NOMO-1 (cell line): Measurements from ENCODE around the gene NRCAM.

ENCODE experiments used
- DNase-seq, 2 experiments: peaks; one replicate each; lab custom pipeline; 2025; ENCODE audit not compliant: unreplicated experiment in 2 of 2; lab: John Stamatoyannopoulos, UW

NRCAM gene

DNA sequence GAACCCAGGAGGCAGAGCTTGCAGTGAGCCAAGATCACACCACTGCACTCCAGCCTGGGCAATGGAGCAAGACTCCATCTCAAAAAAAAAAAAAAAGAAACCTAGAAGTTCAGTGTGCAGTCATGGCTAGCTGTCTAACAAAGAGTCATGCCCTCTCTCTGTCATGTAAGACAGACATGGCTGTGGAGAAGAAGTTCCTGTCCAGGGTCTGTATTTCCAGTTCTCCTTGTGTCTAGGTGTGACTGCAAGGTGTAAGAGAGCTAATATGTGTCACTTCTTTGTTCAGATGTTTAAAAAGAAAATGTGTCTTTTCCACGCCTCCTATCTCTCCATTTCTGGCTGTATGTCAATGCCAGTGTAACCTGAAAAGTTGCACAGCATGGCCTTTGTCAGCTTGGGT, 139.5 kb downstream of the NRCAM start:
- DNase-seq = no peak

DNA sequence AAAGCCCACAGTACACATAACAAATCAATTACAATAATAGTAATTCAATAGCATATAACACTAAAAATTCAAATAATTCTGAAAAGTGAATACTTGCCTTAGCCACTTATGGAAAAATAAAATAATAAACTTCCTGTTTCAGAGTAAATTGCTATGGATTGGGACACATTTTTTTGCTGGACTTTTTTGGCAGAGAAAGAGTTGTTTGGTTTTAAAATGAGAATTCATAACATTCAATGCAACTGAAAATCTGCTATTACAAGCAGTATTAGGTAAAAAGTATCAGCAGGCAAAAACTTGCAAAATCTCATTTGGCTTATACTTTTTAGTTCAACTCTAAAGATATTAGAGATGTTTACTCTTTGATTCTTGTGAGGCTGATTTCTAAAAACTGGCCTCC, 141.7 kb downstream of the NRCAM start:
- DNase-seq = no peak

DNA sequence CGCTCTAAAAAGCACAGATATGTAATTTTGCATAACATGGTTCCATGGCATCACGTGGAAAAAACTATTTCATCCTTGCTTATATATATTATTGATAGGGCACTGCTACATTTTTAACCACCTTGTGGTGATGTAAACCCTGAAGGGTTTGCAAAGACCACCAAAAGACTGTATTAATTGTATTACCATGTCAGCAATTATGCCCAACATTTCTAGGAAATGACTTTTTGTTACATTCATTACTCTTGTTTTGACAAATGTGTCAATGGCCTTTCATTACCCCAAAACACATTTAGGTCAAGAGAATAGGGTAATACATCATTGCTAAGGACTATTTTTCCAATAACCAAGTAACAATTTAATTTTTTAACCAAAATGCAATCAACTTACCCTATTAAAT, 142.2 kb downstream of the NRCAM start:
- DNase-seq = no peak

DNA sequence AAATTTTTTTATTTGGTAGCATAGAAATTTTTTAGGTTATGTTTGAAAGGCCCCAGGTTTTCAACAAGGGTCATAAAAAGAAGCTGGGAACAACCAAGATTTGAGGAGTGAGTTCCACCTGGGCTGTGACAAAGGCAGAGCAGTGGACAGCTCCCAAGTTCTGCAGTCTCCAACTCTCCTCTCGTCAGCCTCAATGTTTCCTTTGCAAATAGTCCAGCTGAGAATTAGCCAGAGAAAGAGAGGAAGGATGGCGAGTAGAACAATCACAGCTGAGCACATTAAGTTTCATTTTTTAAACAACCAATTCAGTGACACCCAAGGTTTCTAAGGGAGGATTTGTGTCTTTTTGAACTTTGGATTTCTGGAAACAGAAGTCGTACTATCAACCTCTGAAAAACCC, 143.2 kb downstream of the NRCAM start:
- DNase-seq = no peak

DNA sequence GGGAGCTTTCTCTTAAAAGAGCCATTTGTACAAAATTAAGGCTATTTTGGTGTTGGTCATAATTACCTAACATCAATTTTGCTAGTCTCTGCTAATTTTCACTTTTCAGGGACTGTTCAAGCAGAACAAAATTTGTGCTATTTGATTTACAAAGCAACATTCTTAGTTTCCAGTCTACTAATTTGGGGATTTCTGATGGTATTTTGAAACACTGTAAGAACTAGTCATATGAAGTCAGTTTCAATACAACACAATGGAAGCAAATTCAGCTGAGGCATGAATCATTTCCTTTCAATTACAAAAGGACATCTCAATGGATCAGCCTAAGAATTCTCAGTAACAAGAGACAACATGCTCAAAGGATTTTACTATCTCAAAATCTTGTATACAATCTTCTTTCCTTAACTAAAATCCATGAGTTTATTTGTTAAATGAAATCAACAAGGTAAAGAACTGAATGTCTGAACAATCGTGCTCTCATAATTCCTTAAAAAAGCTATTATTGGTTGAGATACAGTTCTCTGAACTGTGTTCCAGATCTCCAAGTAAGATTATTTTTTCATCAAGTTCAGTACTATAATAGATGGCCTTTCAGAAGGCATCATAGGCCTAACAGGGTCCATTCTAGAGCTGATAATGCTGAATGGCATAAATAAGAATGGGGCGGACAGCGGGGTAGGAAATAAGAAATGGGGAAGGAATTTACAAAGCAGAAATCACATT, 144.6 kb downstream of the NRCAM start:
- DNase-seq = no peak

DNA sequence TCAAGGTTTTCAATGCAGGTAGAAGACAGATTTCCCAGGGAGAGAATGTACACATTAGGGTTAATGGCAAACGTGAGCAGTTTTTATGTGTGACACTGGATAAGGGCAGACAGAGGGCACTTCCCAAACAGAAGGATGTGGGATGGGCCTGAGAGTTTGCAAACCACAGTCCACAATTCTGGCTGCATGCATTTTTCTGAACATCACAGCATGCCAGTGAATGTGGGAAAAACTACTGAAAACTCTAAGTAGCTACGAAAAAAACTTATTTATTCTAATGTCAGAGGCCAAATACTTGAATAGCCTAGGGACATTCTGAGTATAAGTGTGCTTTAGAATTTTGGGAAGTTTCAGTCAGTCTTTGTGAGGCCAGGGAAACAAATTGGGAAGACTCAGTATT, 145.9 kb downstream of the NRCAM start:
- no peak for DNase-seq

DNA sequence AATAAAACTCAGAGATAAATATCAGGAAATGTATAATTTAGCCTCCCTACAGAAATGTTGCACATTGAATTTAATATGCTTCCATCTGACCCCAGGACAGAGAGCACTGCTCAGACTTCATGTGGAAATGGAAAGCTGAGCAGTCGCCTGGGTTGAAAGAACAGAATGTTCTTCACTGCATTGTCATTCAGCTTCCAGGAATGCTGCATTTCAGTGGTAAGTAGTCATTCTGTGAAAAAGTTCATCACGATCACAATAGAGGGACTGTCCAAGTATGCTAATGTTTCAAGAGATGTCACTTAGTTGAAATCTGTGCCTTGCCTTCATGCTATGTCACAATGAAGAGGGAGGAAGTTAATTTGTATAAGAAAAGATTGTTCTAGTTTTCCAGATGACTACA, 147.3 kb downstream of the NRCAM start:
- no peak for DNase-seq

DNA sequence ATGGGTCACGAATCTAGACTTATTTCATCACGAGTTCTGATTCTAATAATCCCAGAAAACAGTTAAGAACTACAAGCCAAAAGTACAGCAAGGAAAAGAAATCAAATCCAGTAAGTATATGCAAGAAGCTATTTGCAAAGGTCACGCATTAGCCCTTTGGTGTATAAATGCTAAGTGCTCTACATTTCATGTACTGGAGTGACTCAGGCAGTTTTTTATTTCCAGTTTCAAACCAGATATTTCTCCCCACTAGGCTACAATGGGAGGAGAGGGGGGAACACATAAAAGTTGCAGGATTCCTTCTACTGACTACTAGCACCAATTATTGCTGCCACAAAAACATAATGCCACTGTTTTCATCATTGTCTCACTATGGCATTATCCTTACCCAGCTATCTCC, 148.0 kb downstream of the NRCAM start:
- DNase-seq = no peak

DNA sequence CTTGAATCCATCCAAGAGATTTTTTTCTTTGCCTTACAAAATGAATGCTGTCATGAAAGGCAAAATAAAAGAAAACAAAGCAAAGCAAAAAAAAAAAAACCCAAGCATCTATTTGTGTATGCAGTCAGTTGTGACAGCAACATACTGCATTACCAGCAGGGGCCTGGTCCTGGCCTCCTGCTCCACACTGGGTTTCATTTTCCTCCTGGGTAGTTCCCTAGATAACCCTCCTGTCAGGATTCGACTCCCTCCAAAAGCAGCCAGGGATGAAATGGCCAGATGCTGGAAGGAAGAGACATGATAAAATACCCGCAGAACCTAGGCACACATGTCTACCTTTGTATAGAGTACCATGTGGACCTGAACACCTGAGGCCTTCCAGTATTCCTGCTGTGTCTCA, 148.6 kb downstream of the NRCAM start:
- DNase-seq = no peak

DNA sequence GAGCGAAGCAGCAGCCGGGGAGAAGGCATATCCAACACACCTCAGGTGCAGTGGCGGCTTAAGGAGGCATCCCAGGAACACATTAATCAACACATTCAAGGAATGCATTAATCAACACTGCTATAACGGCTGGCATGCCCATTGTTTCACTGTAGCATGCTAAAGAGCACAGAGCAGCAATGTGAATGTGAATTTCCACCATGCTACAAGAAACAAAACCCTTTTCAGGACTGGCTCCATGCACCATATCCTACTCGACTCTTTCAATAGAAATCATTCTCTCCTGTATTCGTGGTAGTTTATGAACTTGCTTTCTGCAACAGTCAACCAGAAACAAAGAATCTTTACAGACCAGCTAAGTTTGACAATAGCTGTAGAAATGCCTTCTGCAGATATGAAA, 149.0 kb downstream of the NRCAM start:
- no peak for DNase-seq

DNA sequence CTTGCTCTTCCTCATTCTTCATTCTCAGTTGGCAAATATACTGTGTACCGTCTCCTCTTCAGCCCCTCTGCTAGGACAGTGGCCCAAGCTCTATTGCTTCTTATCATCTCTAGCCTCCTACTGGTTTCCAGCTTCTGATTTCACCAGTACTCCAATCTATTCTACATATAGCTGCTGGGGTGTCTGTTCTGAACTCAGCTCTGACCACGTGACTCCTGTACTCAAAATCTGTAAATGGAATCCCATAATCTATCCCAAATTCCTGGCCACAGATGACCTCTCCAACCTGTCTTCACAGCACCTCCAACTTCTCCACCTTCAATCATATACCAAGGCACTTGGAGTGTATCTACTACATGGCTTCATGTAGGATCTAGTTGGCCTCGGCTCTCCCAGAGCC, 152.9 kb downstream of the NRCAM start:
- DNase-seq = no peak

DNA sequence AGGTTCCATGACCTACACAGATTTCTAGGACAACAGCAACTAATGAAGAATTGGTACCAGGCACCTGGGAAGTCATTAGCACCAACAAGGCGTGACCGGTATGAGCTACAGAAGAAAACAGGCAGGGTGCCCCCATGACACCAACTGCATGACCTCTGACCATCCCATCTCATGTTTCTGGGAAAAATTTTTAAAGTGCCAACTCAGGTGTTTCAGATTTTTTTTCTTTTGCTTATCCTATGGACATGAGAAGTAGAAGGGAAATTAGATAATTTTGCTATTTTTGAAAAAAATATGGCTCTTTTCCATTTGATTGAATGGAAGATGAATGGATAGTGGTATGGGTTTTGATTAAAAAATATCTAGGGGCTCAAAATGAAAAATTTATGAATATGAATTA, 154.8 kb downstream of the NRCAM start:
- DNase-seq = no peak

DNA sequence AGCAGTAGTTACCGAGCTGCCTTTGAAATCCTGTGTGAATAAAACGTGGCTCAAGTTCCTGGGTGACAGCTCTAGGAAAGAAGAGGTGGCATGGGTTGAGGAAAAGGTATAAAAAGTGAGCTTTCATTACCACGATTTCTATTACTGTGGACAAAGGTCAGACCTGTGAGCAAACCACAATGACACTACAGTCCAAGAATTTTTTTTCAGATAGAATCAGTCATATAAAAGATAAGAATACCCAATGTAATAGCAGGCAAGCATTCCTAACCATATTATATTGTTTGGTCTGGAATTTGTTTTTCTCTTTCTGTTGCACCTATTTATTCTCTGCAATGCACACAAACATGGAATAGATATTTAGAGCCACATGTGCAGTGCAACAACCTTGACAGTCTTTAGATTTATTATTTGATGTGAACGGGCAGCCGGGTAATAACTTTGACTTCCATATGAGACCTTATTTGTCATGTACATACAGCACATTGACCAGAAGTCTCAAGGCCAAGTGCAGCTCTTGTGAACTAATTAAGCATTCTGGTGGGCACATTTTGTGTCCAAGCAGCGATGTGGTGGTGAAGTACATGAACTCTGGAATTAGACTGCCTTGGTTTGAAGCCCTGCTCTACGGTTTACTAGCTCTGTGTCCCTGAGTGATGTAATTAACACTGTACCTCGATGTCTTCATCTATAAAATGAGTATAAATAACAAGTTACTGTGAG, 156.8 kb downstream of the NRCAM start:
- DNase-seq = no peak

DNA sequence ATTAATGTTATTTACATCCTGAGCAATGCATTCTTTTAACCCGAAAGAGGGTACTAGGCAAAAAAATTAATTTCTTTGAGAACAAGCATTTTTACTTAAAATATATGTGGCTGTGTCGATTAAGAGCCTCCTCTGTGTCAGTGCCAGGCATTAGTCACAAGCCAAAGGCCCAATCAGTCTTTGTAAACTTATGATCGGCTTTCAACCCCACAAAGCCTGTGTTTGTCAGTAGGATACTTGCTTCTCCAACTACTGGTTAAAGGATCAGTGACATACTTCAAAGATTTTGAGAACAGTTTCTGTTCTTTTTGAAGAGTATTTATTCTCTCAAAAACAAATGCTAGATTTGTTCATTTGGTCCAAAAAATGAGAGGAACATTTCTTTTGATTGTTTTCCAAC, 159.3 kb downstream of the NRCAM start:
- DNase-seq = no peak

DNA sequence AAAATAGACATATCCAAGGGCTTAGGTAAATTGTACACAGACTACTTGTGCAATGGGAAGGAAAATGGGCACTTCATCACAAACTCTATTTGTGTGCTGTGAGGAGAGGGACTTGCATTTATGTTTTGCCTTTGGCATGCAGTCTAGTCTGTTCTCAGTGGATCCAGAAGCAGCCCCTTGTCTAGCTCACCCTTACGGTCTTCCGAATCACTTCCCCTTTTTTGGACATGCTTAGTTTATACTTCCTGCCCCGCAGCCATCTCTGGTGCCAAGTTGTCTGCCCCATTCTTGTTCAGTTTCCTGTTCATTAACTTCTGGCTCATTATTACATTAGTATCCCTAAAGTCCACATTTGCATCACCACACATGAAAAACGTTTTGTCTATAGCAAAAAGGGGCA, 161.6 kb downstream of the NRCAM start:
- peak; percentile 57 to 69 for DNase-seq

DNA sequence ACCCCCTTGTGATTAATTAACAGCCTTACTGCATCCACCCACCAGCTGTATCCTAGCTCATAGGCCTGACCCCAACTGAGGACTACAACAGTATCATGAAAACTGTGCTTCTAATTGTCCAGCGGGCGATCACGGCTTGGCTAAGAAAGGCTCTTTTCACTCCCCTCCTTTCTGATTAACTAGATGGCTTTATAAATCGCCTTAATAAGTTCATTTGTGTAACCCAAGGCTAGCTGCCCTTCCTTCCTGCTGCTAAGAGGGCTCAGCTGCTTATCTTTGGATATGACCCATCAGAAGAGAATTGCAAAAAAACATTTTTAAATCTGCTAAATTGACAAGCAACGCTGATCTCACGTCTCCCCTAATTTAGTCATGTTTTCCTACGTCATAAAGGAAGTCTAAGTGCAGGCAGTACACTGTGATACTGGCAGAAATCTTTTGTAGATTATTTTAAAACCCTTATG, 163.1 kb downstream of the NRCAM start:
- no peak for DNase-seq

DNA sequence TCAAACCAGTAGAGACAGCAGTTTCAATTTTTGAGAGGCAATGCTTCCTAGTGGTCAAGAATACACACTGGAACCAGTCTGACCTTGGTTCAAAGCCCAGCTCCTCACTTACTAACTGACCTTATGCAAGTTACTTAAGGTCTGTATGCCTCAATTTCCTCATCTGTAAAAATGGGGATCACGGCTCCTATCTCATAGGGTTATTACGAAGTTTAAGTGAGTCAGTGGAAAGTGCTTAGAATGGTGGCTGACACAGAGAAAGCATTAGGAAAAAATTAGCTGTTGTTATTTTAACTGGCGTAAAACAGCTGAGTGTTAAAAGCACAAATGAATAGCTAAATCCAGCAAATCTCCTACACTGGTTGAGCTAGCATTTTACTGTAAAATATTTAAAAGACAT, 163.7 kb downstream of the NRCAM start:
- DNase-seq = no peak

DNA sequence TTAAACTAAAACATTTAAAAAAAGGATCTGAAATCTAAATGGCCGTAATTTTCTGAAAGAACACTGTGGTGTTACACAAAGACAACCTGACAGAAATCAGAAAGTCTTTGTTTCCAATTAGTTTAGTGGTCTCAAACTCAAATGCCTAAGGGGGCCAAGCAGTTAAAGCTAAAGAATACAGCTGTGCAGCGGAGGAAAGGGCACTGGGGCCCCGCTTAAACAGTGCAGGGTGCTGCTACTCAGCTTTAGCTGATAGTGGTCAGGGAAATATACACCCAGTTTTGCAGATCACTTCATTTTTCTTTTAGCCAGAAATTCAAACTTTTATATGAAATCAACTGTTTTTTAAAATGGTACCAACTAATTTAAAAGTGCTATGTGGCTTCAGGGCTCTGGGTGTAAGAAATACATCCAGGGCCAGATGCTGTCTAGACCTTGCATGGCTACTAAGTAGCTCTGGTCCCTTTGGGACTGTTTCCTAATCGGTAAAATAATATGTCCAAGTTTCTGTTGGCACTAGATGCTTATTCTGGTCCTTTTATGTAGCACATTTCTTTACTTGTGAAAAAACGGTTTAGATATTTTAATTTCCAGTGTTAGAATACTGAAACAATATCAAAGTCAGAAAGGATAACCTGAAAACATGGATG, 164.3 kb downstream of the NRCAM start:
- no peak for DNase-seq

DNA sequence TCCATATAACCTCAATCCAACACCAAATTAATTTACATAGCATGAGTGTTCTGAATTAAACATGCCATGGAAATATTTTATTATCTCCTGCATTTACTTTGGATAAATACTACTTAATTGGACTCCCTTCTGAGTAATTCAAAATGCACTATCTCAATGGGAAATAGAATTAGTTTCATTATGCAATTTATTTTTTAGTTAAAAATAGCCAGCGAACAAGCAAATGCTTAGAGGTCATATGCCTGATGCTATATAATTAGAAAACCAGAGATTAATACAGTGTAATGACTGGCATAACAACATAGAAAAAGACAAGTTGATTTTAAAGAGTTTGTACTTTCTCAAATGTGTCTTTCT, 165.1 kb downstream of the NRCAM start:
- DNase-seq = no peak

DNA sequence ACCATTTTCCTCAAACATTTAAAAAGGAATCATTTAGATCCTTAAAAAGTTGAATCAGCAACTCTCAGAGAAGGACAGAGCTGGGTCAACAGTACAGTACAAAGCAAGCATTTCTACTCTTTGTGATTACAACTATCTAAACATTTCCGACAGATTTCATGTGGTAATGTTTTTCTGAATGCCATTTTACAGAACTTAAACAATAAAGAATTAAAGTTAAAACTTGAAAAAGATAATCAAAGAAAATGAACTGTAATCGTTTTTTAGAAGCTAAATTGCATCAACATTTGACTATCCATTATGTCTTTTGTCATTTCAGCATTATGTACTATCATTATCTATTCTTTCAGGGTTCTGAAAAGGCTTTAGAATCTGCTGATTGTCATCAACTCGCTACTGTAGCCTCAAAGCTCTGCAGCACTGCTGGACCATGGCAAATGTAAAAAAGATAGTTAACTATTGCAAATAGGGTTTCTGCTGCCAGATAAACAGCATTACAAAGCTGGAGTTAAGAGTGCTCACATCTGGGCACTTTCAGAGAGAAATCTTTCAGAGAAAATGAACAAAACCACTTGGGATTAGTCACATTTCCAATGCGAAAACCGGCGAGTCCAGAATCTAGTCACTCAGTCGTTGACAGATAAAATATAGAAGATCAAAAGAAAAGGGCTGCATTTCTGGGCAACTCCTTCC, 165.6 kb downstream of the NRCAM start:
- DNase-seq = no peak

DNA sequence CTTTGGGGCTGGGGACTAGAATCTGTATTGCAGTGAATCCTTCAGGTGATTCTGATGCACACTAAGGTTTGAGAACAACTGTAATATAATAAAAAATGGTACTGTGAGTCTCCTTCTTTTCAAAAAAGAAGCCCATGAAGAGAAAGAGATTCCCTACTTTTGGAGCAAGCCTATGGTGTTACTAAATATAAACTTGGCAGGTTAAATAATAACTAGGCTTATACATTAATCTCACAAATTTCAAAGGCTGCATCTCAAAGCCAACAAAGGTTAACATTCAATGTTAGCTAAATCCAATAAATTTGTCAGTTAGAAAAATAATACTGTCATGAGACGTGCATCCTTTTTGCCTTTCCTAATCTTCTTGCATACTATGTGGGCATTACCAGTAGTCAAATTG, 166.4 kb downstream of the NRCAM start:
- no peak for DNase-seq

DNA sequence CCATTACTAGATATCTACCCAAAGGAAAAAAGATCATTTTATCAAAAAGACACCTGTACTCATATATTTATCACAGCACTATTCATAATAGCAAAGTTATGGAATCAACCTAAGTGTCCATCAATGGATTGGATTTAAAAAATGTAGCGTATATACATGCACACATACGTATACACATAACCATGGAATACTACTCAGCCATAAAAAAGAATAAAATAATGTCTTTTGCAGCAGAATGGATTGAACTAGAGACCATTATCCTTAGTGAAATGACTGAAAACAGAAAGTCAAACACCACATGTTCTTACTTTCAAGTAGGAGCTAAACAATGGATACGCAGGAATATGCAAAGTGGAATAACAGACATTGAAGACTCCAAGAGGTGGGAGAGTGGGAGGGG, 168.4 kb downstream of the NRCAM start:
- DNase-seq = no peak
